HG03442 (cell line): Measurements from ENCODE around the gene MPZL1.
A peak's percentile ranks its signal among the peaks of the same experiment; 100 is the strongest.
"Not testable (repeated sequence)": the region's sequence is repeated elsewhere in the genome, so short reads cannot be mapped to it uniquely, and the experiment has no call there.

Experiments
- ATAC-seq: cut with Tn5 transposase; IDR thresholded peaks from one replicate; pipeline ENCODE4 v1.9.1; 2021; ENCODE audit warnings: mild to moderate bottlenecking, moderate library complexity; ENCODE audit not compliant: unreplicated experiment

MPZL1 gene

GRCh38 chr1:167803358-167804207 lies 81.8 kb downstream of the MPZL1 start:
- peak; percentile 83 for ATAC-seq

GRCh38 chr1:167805041-167805556 lies 83.3 kb downstream of the MPZL1 start:
- peak; percentile 40 for ATAC-seq

- ATAC-seq: not testable (repeated sequence)
These were observed 84.5 kb downstream of the MPZL1 start for GRCh38 chr1:167806235-167806634.

- ATAC-seq: not testable (repeated sequence)
These were observed 84.9 kb downstream of the MPZL1 start for GRCh38 chr1:167806676-167807075.

GRCh38 chr1:167808104-167808503 lies 86.3 kb downstream of the MPZL1 start:
- ATAC-seq: no peak

GRCh38 chr1:167808690-167809089 lies 86.9 kb downstream of the MPZL1 start:
- ATAC-seq: no peak

GRCh38 chr1:167812972-167813371 lies 91.2 kb downstream of the MPZL1 start:
- ATAC-seq: no peak

- no peak for ATAC-seq
These were observed 93.9 kb downstream of the MPZL1 start for GRCh38 chr1:167815650-167816049.

GRCh38 chr1:167819849-167820683 lies 98.3 kb downstream of the MPZL1 start:
- no peak for ATAC-seq

- no peak for ATAC-seq
These were observed 99.0 kb downstream of the MPZL1 start for GRCh38 chr1:167820684-167821355.

GRCh38 chr1:167821356-167821685 lies 99.5 kb downstream of the MPZL1 start:
- ATAC-seq: no peak

- ATAC-seq: no peak
These were observed 100.3 kb downstream of the MPZL1 start for GRCh38 chr1:167821969-167822685.

- no peak for ATAC-seq
These were observed 102.5 kb downstream of the MPZL1 start for GRCh38 chr1:167824163-167824794.

GRCh38 chr1:167825419-167826079 lies 103.8 kb downstream of the MPZL1 start:
- no peak for ATAC-seq

- no peak for ATAC-seq
These were observed 104.3 kb downstream of the MPZL1 start for GRCh38 chr1:167826127-167826526.

- ATAC-seq: no peak
These were observed 108.1 kb downstream of the MPZL1 start for GRCh38 chr1:167829868-167830267.

GRCh38 chr1:167830668-167831067 lies 108.9 kb downstream of the MPZL1 start:
- ATAC-seq: not testable (repeated sequence)

- ATAC-seq: no peak
These were observed 110.9 kb downstream of the MPZL1 start for GRCh38 chr1:167832693-167833092.

- ATAC-seq: no peak
These were observed 112.1 kb downstream of the MPZL1 start for GRCh38 chr1:167833904-167834303.

- no peak for ATAC-seq
These were observed 114.4 kb downstream of the MPZL1 start for GRCh38 chr1:167836197-167836596.
